Right lobe of liver (tissue), 6 donors: ENCODE results near the gene HPX. TPM values are rescaled to one million over a fixed set of nuclear protein-coding genes. Genes with fewer than 3 reads are reported as not detected.

Source experiments
- ATAC-seq, 4 donors: fragments of 200-7000 bp; cut with Tn5 transposase; one replicate each; pipeline ENCODE4 v1.9.1; 2020; ENCODE audit warnings: mild to moderate bottlenecking in 4 of 4, moderate library complexity in 4 of 4
- DNase-seq, 3 donors: peaks; one replicate each; pipeline ENCODE4 v3.0.0-alpha.2; 2020
- H3K27ac ChIP-seq, 3 donors: fragments of 200-600 bp; one replicate each; pipeline ENCODE4 v1.8.0; 2022
- H3K27me3 ChIP-seq, 2 donors: fragments of 200-600 bp; one replicate each; pipeline ENCODE4 v1.8.0; 2022
- H3K36me3 ChIP-seq, 4 donors: fragments of 200-600 bp; sonication (generic) in 1 of 4; one replicate each; pipeline versions ENCODE4 v1.5.1 to v1.8.0; 2017 to 2022; ENCODE audit warnings: control low read depth in 1 of 4
- H3K4me1 ChIP-seq, 4 donors: fragments of 200-600 bp; sonication (generic) in 1 of 4; one replicate each; pipeline versions ENCODE4 v1.5.1 to v1.8.0; 2017 to 2022; ENCODE audit warnings: control low read depth in 1 of 4
- H3K4me3 ChIP-seq, 3 donors: fragments of 200-600 bp; one replicate each; pipeline ENCODE4 v1.8.0; 2022
- H3K9me3 ChIP-seq, 4 donors: fragments of 200-600 bp; sonication (generic) in 1 of 4; one replicate each; pipeline versions ENCODE4 v1.5.1 to v1.8.0; 2017 to 2022; ENCODE audit warnings: control low read depth in 1 of 4
- POLR2A ChIP-seq: fragments of 450-650 bp; IDR thresholded peaks from one replicate; pipeline ENCODE4 v1.6.1; 2017; ENCODE audit warnings: antibody characterized with exemption, mild to moderate bottlenecking
- WGBS: methylation state at CpG from one replicate; pipeline ENCODE4 v1.1.6; 2018; ENCODE audit warnings: low coverage, low lambda C conversion rate; ENCODE audit not compliant: insufficient coverage; ENCODE audit errors: missing lambda C conversion rate; 5-methylcytosine and 5-hydroxymethylcytosine counted together
- intact Hi-C, 2 donors: fragments of 100-400 bp; cut with DNase I; formaldehyde crosslinking; loops; one replicate each; pipeline versions ENCODE4 v1.11.2 to v1.14.1; 2022
- total RNA-seq, 6 experiments: library from RNA; depleted of rRNA in 2 of 6; stranded (reverse); fragments of >200 nt in 2 of 6; fragmentation: NEBNext Ultra II Directional in 3 of 6; extraction: Animal tissue kit (Norgen Biotek cat#: 25700) in 3 of 6; gene quantifications; one replicate each; pipeline versions ENCODE4 v1.1.0 to v1.2.4, GENCODE V29; 2016 to 2023
- TF ChIP-seq, protein P1 (sequence below), 4 donors: fragments of 200-600 bp in 3 of 4; fragments of 450-650 bp in 1 of 4; IDR thresholded peaks; one replicate each; pipeline versions ENCODE4 v1.5.1 to v1.8.0; 2016 to 2022; ENCODE audit warnings: antibody characterized with exemption in 4 of 4, mild to moderate bottlenecking in 2 of 4
- donor health status: DM: no; HTN: yes; CAD: no.
- donor health status: DM: no; HTN: no; CAD: no.
- donor health status: DM: no; HTN: no; CAD: no.
- donor health status: DM: no; HTN: yes; CAD: no.
- donor health status: DM: no; HTN: yes; CAD: no.

HPX gene
- total RNA-seq, 6 experiments from 2014 or later: 3,555 to 5,250 (median 4,456) TPM

DNA sequence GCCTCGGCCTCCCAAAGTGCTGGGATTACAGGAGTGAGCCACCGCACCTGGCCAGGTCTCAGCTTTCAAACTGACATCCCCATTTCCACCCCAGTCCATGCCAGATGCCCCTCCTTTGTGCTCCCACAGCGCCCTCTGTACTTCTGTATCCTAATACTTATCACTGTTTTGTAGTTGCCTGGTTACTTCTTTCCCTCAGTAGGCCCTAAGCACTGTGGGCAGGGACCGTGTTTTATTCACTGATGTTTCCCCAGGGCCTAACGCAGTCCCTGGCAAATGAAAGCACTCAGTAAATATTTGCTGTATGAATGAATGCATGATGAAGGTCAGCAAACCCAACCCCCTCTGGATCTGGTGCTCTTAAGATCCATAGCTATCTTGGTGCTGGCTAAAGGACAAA, 35.1 kb upstream of the HPX start:
- intact Hi-C loops: no loop called here
- Histone ChIP-seq H3K36me3 (peaks cover 0 to 24% (median 7%) of the 10 kb centered on the region in 4 donors), H3K4me1 (peaks cover 0 to 25% (median 3%) of the 10 kb centered on the region in 4 donors), H3K4me3 (no peak overlapping the region), H3K9me3 (no peaks in the 10 kb centered on the region), H3K27ac (no peak overlapping the region), H3K27me3 (no peaks in the 10 kb centered on the region)
- WGBS: 56% methylated on average over 5 of the region's 5 CpGs
- no peak for DNase-seq
- ATAC-seq: peak in 2 of 4 donors; percentile 5 to 12
- no peak for TF ChIP-seq POLR2A
- TF ChIP-seq, protein P1, sequence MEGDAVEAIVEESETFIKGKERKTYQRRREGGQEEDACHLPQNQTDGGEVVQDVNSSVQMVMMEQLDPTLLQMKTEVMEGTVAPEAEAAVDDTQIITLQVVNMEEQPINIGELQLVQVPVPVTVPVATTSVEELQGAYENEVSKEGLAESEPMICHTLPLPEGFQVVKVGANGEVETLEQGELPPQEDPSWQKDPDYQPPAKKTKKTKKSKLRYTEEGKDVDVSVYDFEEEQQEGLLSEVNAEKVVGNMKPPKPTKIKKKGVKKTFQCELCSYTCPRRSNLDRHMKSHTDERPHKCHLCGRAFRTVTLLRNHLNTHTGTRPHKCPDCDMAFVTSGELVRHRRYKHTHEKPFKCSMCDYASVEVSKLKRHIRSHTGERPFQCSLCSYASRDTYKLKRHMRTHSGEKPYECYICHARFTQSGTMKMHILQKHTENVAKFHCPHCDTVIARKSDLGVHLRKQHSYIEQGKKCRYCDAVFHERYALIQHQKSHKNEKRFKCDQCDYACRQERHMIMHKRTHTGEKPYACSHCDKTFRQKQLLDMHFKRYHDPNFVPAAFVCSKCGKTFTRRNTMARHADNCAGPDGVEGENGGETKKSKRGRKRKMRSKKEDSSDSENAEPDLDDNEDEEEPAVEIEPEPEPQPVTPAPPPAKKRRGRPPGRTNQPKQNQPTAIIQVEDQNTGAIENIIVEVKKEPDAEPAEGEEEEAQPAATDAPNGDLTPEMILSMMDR (IDR thresholded peaks at IDR 0.05): no peak

DNA sequence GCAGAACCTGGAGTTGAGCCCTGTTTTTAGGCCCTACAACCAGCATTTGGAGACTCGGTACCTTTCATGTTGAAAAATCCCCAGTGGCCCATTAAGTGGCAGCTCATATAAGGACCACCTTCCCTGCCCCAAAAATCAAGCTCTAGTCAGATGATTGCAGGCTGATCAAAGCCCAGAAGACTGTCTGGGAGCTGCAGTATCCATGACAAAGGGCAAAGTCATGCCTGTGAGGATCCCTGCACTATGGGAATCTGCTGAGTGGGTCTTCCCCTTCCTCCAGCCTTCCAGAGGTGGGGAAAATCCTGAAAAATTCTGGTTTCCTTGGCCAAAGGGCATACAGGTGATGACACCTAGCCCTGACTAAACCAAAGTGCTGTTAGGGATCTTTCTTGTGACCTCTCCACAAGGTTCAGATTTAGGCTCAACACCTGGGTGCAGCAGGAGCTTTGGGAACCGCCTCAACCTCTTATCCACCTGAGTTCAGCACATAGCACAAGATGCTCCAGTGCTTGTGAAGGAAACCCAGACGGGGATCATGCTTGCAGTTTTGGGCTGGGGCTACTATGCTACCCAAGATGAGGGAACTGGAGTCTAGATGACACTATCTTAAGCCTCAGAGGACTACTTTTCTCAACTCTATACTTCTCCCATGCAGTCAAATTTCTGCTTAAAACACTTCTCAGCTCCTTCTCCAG, 34.2 kb upstream of the HPX start:
- Histone ChIP-seq H3K4me3 (no peak overlapping the region), H3K27me3 (no peaks in the 10 kb centered on the region), H3K9me3 (no peaks in the 10 kb centered on the region), H3K4me1 (peaks cover 0 to 17% (median 3%) of the 10 kb centered on the region in 4 donors), H3K36me3 (peaks cover 0 to 24% (median 7%) of the 10 kb centered on the region in 4 donors), H3K27ac (peak overlapping the region in 2 of 3 donors; percentile 75 to 82)
- DNase-seq (no peak), ATAC-seq (no peak)
- no peak for TF ChIP-seq POLR2A
- TF ChIP-seq, protein P1 (IDR thresholded peaks at IDR 0.05): no peak
- no CpG with 5 or more reads among the region's 3 CpGs for WGBS
- intact Hi-C loops: no loop called here

DNA sequence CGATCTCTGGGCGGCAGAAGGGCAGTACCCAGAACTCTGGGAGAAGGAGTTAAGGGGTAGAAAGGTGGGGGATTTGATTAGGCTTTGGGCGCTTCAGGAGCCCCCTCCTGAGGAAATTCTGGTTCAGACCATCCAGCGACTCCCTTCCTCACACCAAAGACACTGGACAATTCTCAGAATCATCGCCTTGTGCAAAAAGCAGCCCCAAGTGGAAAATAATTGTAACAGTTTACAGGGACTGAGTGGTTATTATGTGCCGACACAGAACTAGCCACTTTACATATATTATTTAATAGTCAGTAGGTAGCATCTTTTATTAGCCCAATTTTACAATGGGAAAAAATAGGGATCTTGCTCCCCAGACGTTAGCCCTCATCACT, 33.6 kb upstream of the HPX start:
- peak overlapping the region; percentile 75 to 82 (median 79) for H3K27ac ChIP-seq
- no peaks in the 10 kb centered on the region for H3K27me3 ChIP-seq
- no peak for TF ChIP-seq POLR2A
- TF ChIP-seq, protein P1 (IDR thresholded peaks at IDR 0.05): no peak
- intact Hi-C loops: no loop called here
- no peaks in the 10 kb centered on the region for H3K9me3 ChIP-seq
- no peak for DNase-seq
- H3K4me3 ChIP-seq: peak overlapping the region; percentile 33 to 71 (median 50)
- no peak for ATAC-seq
- H3K4me1 ChIP-seq: peaks cover 0 to 19% (median 3%) of the 10 kb centered on the region in 4 donors
- H3K36me3 ChIP-seq: peaks cover 0 to 24% (median 7%) of the 10 kb centered on the region in 4 donors
- 47% methylated on average over 3 of the region's 7 CpGs for WGBS

DNA sequence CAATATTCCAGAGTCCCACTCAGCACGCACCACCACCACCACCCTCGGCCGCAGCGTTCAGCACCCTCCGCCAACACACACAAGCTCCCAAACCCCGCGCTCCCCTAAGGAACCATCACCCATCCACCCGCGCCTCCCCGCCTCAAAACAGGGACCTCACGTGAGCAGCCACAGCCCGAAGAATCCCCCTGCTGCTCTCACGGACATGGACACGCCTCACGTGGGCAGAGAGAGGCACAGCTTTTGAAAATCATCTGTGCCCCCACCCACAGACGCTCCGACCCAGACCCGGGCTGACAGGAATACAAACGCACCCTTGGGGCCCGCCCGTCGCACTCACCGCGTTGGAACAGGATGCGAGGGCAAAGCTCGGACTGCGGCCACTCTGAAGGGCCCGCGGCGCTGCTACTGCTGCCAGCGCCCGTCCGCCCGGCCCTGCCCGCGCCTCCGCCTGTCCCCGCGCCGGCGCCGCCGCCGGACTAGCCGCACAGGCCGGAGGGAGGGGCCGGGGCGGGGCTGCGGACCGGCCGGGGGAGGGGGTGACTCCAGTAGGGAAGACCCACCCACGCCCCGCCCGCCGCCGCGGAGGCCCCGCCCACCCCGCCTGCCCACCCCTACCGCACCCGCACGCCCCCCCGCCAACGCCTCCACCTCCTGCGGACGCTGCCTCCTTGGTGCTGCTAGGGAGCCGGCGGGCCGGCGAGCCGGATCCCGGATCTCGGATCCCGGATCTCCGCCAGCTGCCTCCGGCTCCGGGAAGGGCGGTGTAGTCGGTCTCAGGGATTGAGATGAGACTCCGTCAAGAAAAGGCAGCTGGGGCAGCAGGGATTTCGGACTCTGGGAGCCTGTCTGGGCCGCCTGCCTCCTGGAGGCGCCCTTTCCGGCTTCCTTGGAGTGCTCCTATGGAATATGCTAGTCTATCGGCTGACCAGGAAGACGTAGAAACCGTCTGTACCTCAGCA, 32.9 kb upstream of the HPX start, which contains the start of gene TRIM3:
TSS of gene TRIM3 (minus strand) at position 491 of the 962 bp plus-strand sequence. CDS start 8,246 bp downstream, outside the sequence.
- peak; percentile 84 to 95 (median 90) for ATAC-seq
- Histone ChIP-seq H3K9me3 (no peaks in the 10 kb centered on the region), H3K27me3 (no peaks in the 10 kb centered on the region), H3K27ac (peak within 1 kb of the TSS; percentile 75 to 82 (median 79)), H3K4me3 (peak within 1 kb of the TSS; percentile 70 to 76 (median 71)), H3K36me3 (peaks cover 0 to 17% (median 6%) of the 10 kb centered on the region in 4 donors), H3K4me1 (peaks cover 0 to 22% (median 3%) of the 10 kb centered on the region in 4 donors)
- intact Hi-C loops: no loop called here
- DNase-seq: peak; percentile 96 to 97 (median 97)
- TF ChIP-seq, protein P1 (IDR thresholded peaks at IDR 0.05): no peak
- TF ChIP-seq POLR2A: peak; percentile 88
- WGBS: 1% methylated on average over 18 of the region's 87 CpGs
